Type B pancreatic cell (in vitro differentiated cells): Measurements from ENCODE around the gene CLMN. TPM values are rescaled to one million over a fixed set of nuclear protein-coding genes. Genes with fewer than 3 reads are reported as not detected.
A peak's percentile ranks its signal among the peaks of the same experiment; 100 is the strongest.

ENCODE experiments used
- DNase-seq: peaks from one replicate; pipeline ENCODE4 v3.0.0; 2021; ENCODE audit warnings: mixed read lengths; ENCODE audit not compliant: unreplicated experiment; ENCODE audit errors: extremely low spot score
- H3K27ac Mint-ChIP-seq: 2 replicates; pipeline ENCODE4 v1.8.0; 2021; ENCODE audit warnings: mild to moderate bottlenecking, mixed read lengths
- H3K27me3 Mint-ChIP-seq: 2 replicates; pipeline ENCODE4 v1.8.0; 2021; ENCODE audit warnings: mixed read lengths
- H3K36me3 Mint-ChIP-seq: 2 replicates; pipeline ENCODE4 v1.8.0; 2021; ENCODE audit warnings: mixed read lengths
- H3K4me1 Mint-ChIP-seq: one replicate; pipeline ENCODE4 v1.8.0; 2021; ENCODE audit warnings: mixed read lengths; ENCODE audit not compliant: unreplicated experiment
- H3K4me3 Mint-ChIP-seq: 2 replicates; pipeline ENCODE4 v1.8.0; 2021; ENCODE audit warnings: mild to moderate bottlenecking, mixed read lengths
- H3K9me3 Mint-ChIP-seq: 2 replicates; pipeline ENCODE4 v1.8.0; 2021; ENCODE audit warnings: mixed read lengths
- CTCF ChIP-seq: fragments of 200-600 bp; sonication (generic); conservative IDR thresholded peaks from 2 replicates; pipeline ENCODE4 v1.5.0; 2021; ENCODE audit warnings: antibody characterized with exemption, mild to moderate bottlenecking
- total RNA-seq: library from RNA; stranded (reverse); gene quantifications from 2 replicates; pipeline ENCODE4 v1.2.1, GENCODE V29; 2021; ENCODE audit warnings: low replicate concordance

The CLMN gene
- total RNA-seq, 1 donor from 2014 or later = 23.0 TPM

- H3K27ac Mint-ChIP-seq = no peak overlapping the region
- no peak overlapping the region for H3K4me3 Mint-ChIP-seq
- no peak for DNase-seq
- no peaks in the 10 kb centered on the region for H3K27me3 Mint-ChIP-seq
- peaks cover 13% of the 10 kb centered on the region for H3K9me3 Mint-ChIP-seq
- TF ChIP-seq CTCF = no peak
- H3K36me3 Mint-ChIP-seq = peaks cover 3% of the 10 kb centered on the region
- peaks cover 38% of the 10 kb centered on the region for H3K4me1 Mint-ChIP-seq
Measured at GRCh38 chr14:95246870-95247269, 72.8 kb downstream of the CLMN start.

- Mint-ChIP-seq H3K27me3 (no peaks in the 10 kb centered on the region), H3K27ac (no peak overlapping the region), H3K36me3 (peaks cover 3% of the 10 kb centered on the region), H3K9me3 (peaks cover 13% of the 10 kb centered on the region), H3K4me1 (peaks cover 34% of the 10 kb centered on the region), H3K4me3 (no peak overlapping the region)
- DNase-seq = no peak
- no peak for TF ChIP-seq CTCF
Measured at GRCh38 chr14:95245334-95245733, 74.4 kb downstream of the CLMN start.

- H3K4me1 Mint-ChIP-seq = peaks cover 26% of the 10 kb centered on the region
- no peak overlapping the region for H3K27ac Mint-ChIP-seq
- H3K9me3 Mint-ChIP-seq = peaks cover 13% of the 10 kb centered on the region
- no peak for DNase-seq
- H3K36me3 Mint-ChIP-seq = peaks cover 7% of the 10 kb centered on the region
- H3K27me3 Mint-ChIP-seq = no peaks in the 10 kb centered on the region
- no peak for TF ChIP-seq CTCF
- H3K4me3 Mint-ChIP-seq = no peak overlapping the region
Measured at GRCh38 chr14:95244587-95244986, 75.1 kb downstream of the CLMN start.

- Mint-ChIP-seq H3K4me1 (peaks cover 26% of the 10 kb centered on the region), H3K36me3 (peaks cover 7% of the 10 kb centered on the region), H3K27ac (no peak overlapping the region), H3K27me3 (peaks cover 3% of the 10 kb centered on the region), H3K4me3 (no peak overlapping the region), H3K9me3 (peaks cover 13% of the 10 kb centered on the region)
- no peak for DNase-seq
- TF ChIP-seq CTCF = no peak
Measured at GRCh38 chr14:95242870-95243269, 76.8 kb downstream of the CLMN start.

- H3K4me1 Mint-ChIP-seq = peaks cover 34% of the 10 kb centered on the region
- H3K4me3 Mint-ChIP-seq = peak overlapping the region; percentile 56
- no peak for TF ChIP-seq CTCF
- H3K27ac Mint-ChIP-seq = peak overlapping the region; percentile 52
- peaks cover 7% of the 10 kb centered on the region for H3K36me3 Mint-ChIP-seq
- DNase-seq = no peak
- peaks cover 3% of the 10 kb centered on the region for H3K27me3 Mint-ChIP-seq
- peaks cover 13% of the 10 kb centered on the region for H3K9me3 Mint-ChIP-seq
Measured at GRCh38 chr14:95240859-95241813, 78.6 kb downstream of the CLMN start.
